HG03521 (cell line): ENCODE data around the gene SNX6.
"Not testable (repeated sequence)": the region's sequence is repeated elsewhere in the genome, so short reads cannot be mapped to it uniquely, and the experiment has no call there.

ENCODE experiments used
- ATAC-seq: cut with Tn5 transposase; IDR thresholded peaks from one replicate; pipeline ENCODE4 v1.9.1; 2021; ENCODE audit warnings: mild to moderate bottlenecking, moderate library complexity; ENCODE audit not compliant: unreplicated experiment

The SNX6 gene

GRCh38 chr14:34640826-34641225 is 10.9 kb upstream of the SNX6 start:
- no peak for ATAC-seq

DNA sequence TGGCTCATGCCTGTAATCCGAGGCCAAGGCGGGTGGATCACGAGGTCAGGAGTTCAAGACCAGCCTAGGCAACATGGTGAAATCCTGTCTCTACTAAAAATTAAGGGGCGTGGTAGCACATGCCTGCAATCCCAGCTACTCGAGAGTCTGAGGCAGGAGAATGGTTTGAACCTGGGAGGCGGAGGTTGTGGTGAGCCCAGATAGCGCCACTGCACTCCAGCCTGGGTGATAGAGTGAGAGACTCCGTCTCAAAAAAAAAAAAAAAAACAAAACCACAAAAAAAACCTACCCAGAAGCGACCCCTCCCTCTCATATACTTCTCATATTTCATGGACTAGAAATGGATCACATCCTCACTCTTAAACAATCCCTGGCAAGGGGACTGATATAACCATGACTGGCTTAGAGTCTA is 4.4 kb upstream of the SNX6 start:
- not testable (repeated sequence) for ATAC-seq

GRCh38 chr14:34633742-34634141 is 3.8 kb upstream of the SNX6 start:
- no peak for ATAC-seq

- no peak for ATAC-seq
Observed at GRCh38 chr14:34632411-34632978, 2.5 kb upstream of the SNX6 start.

DNA sequence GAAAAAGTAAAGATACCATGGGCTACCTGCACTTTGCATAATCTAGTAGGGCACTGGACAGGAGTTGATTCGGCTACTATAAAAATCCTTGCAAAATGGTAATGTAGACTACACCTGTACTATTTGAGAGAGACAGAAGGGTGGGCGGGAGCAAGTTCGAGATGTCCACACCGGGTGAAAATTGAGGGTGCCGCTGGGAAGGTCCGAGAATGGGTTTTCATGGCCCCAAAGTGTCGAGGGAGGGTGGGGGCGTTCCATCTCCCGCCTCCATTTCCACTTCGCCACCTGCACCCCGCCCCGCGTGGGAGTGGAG is 648 bp downstream of the SNX6 start:
- ATAC-seq = no peak

DNA sequence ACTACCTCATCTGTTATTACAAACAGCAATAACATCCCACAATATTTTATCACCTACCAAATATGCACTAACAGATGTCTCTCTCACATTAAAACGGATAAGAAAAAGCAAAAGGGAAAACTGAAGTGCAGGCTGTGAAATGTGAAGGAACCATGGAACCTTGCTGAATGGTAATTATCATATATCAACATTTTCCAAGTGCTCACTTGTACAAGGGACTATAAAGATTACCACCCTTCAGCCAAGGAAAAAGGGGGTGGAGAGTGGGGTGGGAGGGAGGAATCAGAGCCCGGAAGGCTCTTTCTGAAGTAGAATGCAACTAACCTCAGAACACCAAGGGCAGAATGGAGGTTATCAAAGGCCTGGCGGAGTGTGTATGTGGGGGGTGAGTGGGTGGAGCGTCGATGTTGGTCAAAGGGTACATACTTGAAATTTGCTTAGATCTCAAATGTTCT is 1.2 kb downstream of the SNX6 start:
- no peak for ATAC-seq

DNA sequence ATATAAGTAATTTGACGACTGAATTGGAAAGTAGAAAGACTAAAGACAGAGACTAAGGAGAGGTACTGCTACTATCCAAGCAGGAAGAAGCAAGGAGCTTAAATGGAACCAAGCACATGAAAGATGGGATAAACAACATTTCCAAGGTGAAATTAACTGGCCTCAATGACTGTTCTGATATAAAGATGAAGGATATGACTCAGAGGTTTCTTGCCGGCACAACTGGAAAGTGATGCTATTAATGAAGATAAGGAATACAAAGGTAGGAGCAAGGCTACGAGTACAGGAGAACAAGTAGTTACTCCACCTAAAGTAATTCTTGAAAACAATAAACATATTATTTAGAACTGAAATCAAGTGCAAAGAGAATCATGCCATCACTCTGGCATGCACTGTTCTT is 6.4 kb downstream of the SNX6 start:
- no peak for ATAC-seq

DNA sequence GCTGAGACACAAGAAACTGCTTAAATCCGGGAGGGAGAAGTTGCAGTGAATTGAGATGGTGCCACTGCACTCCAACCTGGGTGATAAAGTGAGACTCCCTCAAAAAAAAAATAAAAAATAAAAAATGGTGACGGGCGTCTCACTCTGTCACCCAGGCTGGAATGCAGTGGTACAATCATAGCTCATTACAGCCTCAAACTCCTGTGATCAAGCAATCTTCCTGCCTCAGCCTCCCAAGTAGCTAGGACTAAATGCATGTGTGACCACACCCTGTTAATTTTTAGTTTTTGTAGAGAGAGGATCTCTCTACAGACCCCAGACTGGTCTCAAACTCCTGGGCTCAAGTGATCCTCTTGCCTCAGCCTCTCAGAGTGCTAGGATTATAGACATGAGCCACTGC is 9.1 kb downstream of the SNX6 start:
- ATAC-seq = no peak

DNA sequence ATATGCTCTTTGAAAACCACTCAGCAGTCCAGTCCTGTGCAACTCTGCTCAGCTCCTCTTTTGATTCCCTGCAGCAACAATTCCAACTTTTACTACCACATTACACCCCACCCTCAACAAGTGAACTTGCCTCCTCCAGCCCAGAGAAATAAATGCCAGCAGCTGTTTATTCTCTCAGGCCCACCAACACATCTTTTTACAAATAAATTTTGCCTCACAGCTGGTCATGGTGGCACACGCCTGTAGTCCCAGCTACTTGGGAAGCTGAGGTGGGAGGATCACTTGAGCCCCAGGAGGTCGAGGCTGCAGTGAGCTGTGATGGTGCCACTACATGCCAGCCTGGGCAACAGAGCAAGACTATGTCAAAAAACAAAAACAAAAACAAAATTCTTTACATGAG is 9.8 kb downstream of the SNX6 start:
- ATAC-seq = no peak

DNA sequence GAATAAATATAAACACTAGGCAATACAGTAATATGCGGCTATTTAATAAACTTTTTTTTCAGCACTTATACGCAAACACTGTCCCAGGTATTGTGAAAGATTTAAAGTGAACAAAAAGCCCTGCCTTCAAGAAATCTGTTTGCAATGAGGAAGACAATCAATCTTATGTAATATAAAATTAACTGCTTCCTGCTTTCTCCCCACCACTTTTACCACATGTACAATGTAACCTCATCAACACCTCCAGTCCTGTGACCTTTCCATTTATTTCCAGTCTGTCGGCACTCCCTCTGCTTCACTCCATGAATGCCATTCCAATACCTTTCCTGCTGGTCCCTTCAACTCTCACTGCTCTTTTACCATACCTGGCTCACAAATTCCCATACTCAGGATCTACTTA is 10.5 kb downstream of the SNX6 start:
- ATAC-seq = no peak

DNA sequence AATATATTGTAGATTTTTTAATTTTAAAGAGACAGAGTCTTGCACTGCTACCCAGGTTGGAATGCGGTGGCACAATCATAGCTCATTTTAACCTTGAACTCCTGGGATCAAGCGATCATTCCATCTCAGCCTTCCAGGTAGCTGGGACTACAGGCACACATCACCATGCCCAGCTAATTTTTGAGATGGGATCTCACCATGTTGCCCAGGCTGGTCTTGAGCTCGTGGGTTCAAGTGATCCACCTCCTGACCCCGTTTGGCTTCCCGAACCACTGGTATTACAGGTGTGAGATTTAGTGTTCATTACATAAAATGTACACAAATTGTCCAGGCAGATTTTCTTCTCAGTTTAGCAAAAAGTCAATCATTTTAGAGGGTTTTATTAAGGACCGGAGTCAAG is 13.6 kb downstream of the SNX6 start:
- ATAC-seq = no peak

GRCh38 chr14:34615507-34615906 is 14.4 kb downstream of the SNX6 start:
- ATAC-seq = no peak

DNA sequence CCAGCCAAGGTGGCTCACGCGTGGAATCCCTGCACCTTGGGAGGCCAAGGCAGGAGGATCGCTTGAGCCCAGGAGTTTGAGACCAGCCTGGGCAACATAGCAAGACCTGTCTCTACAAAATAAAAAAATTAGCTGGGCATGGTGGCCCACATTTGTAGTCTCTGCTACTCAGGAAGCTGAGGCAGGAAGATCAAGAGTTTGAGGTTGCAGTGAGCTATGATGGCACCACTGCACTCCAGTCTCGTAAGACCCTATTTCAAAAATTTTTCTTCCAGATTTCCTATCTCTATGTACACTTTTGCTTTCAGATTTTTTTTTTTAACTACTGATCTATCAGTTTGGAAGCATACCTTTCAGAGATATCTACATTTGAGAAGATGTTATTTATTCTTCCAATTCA is 15.3 kb downstream of the SNX6 start:
- no peak for ATAC-seq

- no peak for ATAC-seq
Observed at GRCh38 chr14:34610101-34610500, 19.8 kb downstream of the SNX6 start.

DNA sequence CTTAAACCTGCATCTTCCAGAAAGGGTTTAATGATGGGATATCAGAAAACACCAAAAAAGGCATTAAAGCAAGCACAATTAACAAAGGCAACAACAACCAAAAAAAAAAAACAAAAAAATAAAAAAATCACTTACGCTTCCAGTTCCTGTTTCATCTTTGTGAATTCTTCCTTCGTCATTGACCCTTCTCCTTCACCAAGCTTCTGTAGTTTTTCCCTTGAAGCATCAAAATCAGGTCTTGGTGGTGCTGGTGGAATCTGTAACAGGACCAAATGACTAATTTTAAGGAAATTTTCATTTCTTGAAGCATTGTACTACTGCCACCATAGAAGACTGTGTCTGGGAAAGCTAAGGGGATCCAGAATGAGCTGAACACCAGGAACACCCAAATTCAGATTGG is 24.5 kb downstream of the SNX6 start:
- ATAC-seq = no peak

GRCh38 chr14:34604995-34605394 is 25.0 kb downstream of the SNX6 start:
- ATAC-seq = no peak

DNA sequence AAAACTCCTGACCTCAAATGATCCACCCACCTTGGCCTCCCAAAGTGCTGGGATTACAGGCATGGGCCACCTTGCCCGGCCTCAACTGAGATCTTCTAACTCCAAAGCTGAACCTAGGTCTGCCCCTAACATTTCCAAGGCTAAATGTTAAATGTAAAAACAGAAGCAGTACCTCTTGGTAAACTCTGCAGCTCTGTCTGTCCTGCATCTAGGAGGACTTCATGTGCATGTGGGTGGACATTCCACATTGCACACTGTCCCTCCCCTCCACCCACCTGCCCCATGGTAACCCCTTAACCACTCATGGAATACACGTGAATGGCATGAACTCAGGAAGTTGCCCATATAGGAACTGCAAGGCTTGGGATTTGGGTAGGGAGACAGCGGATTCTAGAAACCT is 33.1 kb downstream of the SNX6 start:
- ATAC-seq = no peak

GRCh38 chr14:34593740-34594375 is 36.1 kb downstream of the SNX6 start:
- ATAC-seq = no peak

DNA sequence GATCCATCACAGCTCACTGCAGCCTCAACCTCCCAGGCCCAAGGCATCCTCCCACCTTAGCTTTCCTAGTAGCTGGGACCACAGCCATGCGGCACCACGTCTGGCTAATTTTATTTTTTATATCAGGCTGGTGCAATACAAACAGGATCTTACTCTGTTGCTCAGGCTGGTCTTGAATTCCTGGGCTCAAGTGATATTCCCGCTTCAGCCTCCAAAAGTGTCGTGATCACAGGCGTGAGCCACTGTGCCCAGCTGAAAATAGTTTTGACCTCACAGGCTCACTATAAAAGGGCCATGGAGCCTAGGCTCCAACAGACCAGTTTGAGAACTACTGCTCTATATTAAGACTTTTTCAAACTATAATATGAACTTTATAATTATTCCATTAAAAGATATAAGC is 37.3 kb downstream of the SNX6 start:
- ATAC-seq = no peak

DNA sequence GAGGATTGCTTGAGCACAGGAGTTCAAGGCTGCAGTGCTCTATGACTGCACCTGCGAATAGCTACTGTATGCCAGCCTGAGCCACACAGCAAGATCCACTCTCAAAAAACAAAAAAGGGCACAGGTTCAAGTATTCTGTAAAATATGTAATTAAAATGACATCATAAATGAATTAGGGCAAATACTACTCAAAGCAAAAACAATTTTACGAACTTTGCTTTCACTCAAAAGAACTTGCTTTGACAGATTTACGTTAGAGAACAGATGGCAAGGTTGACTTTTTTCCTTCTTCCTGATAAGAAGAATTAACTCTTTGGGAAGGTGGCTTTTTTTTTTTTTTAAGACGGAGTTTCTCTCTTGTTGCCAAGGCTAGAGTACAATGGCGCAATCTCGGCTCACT is 46.4 kb downstream of the SNX6 start:
- ATAC-seq = no peak

DNA sequence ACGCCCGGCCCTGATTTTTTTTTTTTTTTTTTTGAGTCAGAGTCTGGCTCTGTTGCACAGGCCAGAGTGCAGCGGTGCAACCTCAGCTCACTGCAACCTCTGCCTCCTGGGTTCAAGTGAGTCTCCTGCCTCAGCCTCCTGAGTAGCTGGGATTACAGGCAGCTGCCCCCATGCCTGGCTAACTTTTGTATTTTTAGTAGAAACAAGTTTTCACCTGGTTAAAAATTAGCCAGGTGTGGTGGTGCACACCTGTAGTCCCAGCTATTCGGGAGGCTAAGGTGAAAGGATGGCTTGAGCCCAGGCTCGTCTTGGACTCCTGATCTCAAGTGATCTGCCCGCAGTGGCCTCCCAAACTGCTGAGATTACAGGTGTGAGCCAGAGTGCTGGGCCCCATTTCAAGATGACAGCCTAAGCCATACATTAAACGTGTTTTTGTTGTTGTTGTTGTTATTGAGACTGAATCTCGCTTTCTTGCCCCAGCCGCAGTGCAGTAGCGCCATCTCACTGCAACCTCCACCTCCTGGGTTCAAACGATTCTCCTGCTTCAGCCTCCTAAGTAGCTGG is 47.7 kb downstream of the SNX6 start:
- no peak for ATAC-seq

DNA sequence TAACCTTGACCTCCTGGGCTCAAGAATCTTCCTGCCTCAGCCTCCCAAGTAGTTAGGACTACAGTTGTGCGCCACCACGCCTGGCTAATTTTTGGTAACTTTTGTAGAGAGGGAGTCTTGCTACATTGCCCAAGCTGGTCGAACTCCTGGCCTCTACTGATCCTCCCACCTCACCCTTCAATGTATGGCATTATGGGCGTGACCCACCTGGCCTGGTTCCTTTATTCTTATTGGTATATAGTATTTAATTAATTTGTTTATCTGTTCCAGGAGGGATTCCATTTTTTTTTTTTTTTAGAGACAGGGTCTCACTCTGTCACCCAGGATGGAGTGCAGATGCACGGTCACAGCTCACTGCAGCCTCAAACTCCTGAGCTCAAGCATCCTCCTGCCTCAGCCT is 49.6 kb downstream of the SNX6 start:
- ATAC-seq = no peak

- no peak for ATAC-seq
Observed at GRCh38 chr14:34571771-34572170, 58.2 kb downstream of the SNX6 start.
